ENCODE results near the gene UGT1A7.

The UGT1A7 gene

GRCh38 chr2:233819884-233820773 lies 138.4 kb downstream of the UGT1A7 start:
- no peak for DNase-seq

- DNase-seq, result no peak
Measured at GRCh38 chr2:233820774-233821105, 139.0 kb downstream of the UGT1A7 start.

- DNase-seq, result no peak
Measured at GRCh38 chr2:233821196-233821595, 139.5 kb downstream of the UGT1A7 start.

GRCh38 chr2:233821709-233822100 lies 140.0 kb downstream of the UGT1A7 start:
- DNase-seq, result no peak

DNA sequence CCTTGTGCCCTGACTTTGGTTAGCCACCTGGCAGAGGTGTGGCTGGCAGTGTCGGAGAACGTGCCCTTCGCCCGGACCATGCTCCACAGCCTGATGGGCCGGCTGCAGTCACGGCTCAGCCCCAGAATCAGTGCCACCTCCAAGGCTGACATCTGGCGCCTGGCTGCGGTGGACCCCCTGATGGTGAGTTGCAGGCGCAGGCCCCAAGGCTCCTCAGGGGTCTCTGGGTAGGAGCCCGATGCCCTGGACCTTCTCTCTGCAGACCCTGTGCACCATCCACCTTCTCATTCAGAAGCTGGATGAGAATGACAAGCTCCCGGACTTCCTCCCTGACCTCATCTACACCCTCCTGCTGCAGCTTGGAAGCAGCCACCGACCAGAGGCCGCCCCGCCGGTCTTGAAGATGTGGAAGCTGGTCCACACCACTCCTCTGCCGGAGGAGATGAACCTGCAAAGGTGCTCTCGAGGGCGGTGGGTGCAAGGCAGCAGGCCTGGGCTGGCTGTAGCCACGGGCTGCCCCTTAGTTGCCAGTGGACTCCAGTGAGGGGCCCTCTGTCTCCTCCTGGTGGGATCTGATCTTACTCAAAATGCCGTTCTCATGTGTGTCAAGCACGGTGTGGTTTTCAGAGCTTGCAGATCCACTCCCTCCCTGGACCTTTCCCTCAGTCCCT lies 140.5 kb downstream of the UGT1A7 start:
- no peak for DNase-seq
